ENCODE data around the gene EXOSC3.

Gene EXOSC3

DNA sequence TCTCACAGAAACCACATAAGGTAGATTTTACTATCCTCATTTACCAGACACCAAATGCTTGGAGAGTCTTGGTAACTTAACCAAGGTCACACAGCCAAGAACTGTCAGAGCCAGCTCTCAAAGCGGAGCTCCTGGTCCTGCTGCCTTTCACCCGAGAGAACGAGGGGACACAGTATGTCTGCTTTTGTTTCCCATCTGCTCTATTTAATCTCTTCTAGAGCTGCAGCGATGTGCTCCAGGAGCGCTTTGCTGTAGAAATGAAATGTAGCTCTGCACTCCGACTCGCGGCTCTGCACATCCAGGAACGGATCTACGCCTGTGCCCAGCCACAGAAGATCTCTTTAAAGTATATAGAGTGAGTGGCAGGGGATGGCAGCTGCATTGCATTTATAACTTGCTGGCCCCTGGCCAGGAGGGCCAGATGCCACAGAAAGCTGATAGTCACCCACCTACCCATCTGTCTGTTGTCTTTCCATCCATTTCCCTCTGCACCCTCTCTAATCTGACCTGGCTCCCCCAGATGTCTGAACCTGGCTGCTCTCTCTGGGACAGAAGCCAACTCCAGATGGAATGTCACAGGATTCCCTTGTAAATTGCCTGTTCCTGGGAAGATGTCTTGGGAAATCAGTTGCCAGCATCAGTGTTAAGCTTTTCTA lies 52.6 kb downstream of the EXOSC3 start:
- no peak for DNase-seq (ENCODE audit: low read depth in 3 of 3)

DNA sequence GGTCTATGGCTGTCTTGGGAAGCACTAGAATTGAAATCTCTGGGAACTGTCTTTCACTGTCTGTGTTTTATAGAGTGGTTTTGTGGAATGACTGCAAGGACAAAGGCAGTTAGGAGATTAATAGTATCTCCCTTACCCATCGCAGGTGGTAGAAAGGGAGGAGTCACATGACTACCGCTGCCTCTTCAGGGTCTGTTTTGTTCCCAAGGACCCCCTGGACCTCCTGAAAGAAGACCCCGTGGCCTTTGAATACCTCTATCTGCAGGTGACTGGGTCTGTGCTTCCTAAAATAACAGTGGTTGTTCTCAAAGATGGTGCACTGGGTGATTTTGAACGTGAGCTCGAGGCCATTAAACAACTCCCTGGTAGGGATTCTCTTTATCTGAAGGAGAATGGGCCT lies 54.0 kb downstream of the EXOSC3 start:
- no peak for DNase-seq (ENCODE audit: low read depth in 3 of 3)

DNA sequence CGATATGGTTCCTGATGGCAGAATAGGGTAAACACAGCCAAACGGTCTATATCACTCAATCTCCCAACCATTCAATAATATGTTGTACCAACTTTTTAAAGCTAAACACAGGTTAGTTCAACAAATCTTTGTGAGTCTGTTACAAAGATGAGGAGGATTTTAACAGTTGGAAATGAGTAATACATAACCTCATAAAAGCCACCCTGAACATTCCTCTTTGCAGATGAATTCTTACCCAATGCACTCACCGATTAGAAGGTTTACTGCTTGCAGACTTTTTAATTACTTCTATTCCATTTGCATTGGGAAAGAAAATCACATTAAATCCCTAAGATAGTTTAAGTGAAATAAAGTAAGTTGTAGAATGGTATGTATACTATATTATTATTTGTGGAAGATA lies 54.6 kb downstream of the EXOSC3 start:
- no peak for DNase-seq (ENCODE audit: low read depth in 3 of 3)

Data from stimulated activated CD4-positive, alpha-beta T cell treated with anti-CD3 and anti-CD28 coated beads, TNF-alpha, amount 100 ng/mL, for 24 hours (primary cell).